Measurements from ENCODE around the gene NOP9.

The NOP9 gene

GRCh38 chr14:24321212-24321975, 21.7 kb downstream of the NOP9 start:
- Histone ChIP-seq H3K36me3 (ENCODE audit: control insufficient read depth, insufficient read depth, low read length) (no peaks in the 10 kb centered on the region), H3K4me2 (ENCODE audit: low read length) (no peak overlapping the region)
- no peak for TF ChIP-seq CTCF (IDR thresholded peaks at IDR 0.05)

DNA sequence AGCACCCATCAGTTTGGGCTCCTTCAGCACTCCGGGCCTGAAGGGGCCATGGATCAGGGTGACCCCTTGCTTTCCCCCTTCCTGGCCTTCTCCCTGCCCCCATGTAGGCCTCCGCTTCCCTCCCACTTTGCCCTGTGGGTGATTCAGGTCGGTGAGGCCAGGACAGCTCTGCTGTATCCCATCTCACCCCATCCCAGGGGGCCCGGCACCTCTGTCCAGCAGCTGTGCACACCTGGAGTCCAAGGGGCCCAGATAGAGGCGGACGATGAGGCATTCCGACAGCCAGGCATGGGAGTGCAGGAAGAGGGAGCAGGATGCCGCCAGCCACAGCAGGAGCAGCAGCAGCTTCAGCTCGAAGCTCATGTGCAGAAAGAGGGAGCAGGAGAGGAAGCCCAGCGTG, 23.0 kb downstream of the NOP9 start:
- no peaks in the 10 kb centered on the region for H3K4me1 ChIP-seq
- no peaks in the 10 kb centered on the region for H3K27me3 ChIP-seq (ENCODE audit: control insufficient read depth, insufficient read depth, low read length)
- H3K4me2 ChIP-seq (ENCODE audit: low read length): no peak overlapping the region
- TF ChIP-seq CTCF (IDR thresholded peaks at IDR 0.05): no peak
- no peak overlapping the region for H3K9ac ChIP-seq
- no peak overlapping the region for H2AFZ ChIP-seq
- no peak overlapping the region for H3K27ac ChIP-seq
- H3K79me2 ChIP-seq: no peaks in the 10 kb centered on the region
- no peaks in the 10 kb centered on the region for H3K9me3 ChIP-seq (ENCODE audit: control insufficient read depth, low read length)
- H3K4me3 ChIP-seq (ENCODE audit: low read depth, low read length): no peak overlapping the region
- H3K36me3 ChIP-seq (ENCODE audit: control insufficient read depth, insufficient read depth, low read length): no peaks in the 10 kb centered on the region

More at GRCh38 chr14:24321212-24321975, 21.7 kb downstream of the NOP9 start:
- no peaks in the 10 kb centered on the region for H3K9me3 ChIP-seq (ENCODE audit: control insufficient read depth, low read length)
- no peaks in the 10 kb centered on the region for H3K27me3 ChIP-seq (ENCODE audit: control insufficient read depth, insufficient read depth, low read length)
- no peak overlapping the region for H3K9ac ChIP-seq
- H2AFZ ChIP-seq: no peak overlapping the region
- H3K27ac ChIP-seq: no peak overlapping the region
- no peaks in the 10 kb centered on the region for H3K79me2 ChIP-seq
- H3K4me3 ChIP-seq (ENCODE audit: low read depth, low read length): no peak overlapping the region
- no peaks in the 10 kb centered on the region for H3K4me1 ChIP-seq

DNA sequence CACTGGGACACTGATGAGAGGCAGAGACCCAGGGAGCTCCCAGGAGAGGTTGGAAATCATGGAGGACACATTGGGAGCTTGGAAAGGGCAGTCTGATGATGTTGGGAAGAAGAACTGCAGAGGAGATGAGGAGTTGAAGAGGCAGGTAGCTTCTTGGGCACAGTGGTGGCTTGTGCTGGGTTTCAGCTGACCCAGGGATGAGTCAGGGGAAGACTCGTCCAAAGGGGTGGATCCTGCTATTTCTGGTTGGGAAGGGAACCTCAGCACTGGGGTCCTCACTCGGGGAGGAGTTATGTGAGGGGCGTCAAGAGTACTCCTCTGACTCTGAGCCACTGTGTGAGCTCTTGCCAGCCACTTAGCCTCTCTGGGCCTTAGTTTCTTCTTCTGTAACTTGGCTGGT, 23.7 kb downstream of the NOP9 start:
- H3K4me1 ChIP-seq: no peaks in the 10 kb centered on the region
- no peak overlapping the region for H3K9ac ChIP-seq
- no peaks in the 10 kb centered on the region for H3K36me3 ChIP-seq (ENCODE audit: control insufficient read depth, insufficient read depth, low read length)
- no peak for TF ChIP-seq CTCF (IDR thresholded peaks at IDR 0.05)
- H3K4me3 ChIP-seq (ENCODE audit: low read depth, low read length): no peak overlapping the region
- no peak overlapping the region for H2AFZ ChIP-seq
- no peaks in the 10 kb centered on the region for H3K27me3 ChIP-seq (ENCODE audit: control insufficient read depth, insufficient read depth, low read length)
- no peaks in the 10 kb centered on the region for H3K9me3 ChIP-seq (ENCODE audit: control insufficient read depth, low read length)
- no peak overlapping the region for H3K27ac ChIP-seq
- no peak overlapping the region for H3K4me2 ChIP-seq (ENCODE audit: low read length)
- H3K79me2 ChIP-seq: no peaks in the 10 kb centered on the region

DNA sequence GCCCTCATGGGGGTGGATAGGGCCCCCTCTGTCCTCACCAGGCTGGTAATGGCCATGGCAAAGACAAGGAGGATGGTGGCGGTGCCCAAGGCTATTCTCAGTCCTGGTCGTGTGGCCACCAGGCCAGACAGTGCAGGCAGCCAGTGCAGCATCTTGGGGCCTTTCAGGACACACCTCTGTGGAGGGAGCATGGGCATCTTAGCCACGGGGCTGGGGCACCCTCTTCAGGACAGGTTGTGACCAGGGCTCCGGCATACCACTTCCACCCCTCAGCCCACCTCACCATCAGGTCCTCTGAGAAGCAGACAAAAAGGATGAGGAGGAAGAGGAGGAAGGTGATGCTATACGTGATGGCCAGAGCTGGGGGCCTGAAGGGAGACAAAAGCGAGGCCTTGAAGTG, 24.4 kb downstream of the NOP9 start:
- TF ChIP-seq CTCF (IDR thresholded peaks at IDR 0.05): no peak
- H3K4me1 ChIP-seq: no peaks in the 10 kb centered on the region

GRCh38 chr14:24325041-24325530, 25.4 kb downstream of the NOP9 start:
- H3K27me3 ChIP-seq (ENCODE audit: control insufficient read depth, insufficient read depth, low read length): no peaks in the 10 kb centered on the region
- H2AFZ ChIP-seq: no peak overlapping the region
- no peaks in the 10 kb centered on the region for H3K79me2 ChIP-seq
- no peak overlapping the region for H3K9ac ChIP-seq
- no peak overlapping the region for H3K4me3 ChIP-seq (ENCODE audit: low read depth, low read length)
- no peak for TF ChIP-seq CTCF (IDR thresholded peaks at IDR 0.05)
- H3K9me3 ChIP-seq (ENCODE audit: control insufficient read depth, low read length): no peaks in the 10 kb centered on the region
- H3K4me1 ChIP-seq: no peaks in the 10 kb centered on the region
- no peak overlapping the region for H3K4me2 ChIP-seq (ENCODE audit: low read length)
- no peaks in the 10 kb centered on the region for H3K36me3 ChIP-seq (ENCODE audit: control insufficient read depth, insufficient read depth, low read length)
- H3K27ac ChIP-seq: no peak overlapping the region

More for the DNA sequence above, 24.4 kb downstream of the NOP9 start:
- Histone ChIP-seq H3K27ac (no peak overlapping the region), H3K4me2 (ENCODE audit: low read length) (no peak overlapping the region), H3K4me3 (ENCODE audit: low read depth, low read length) (no peak overlapping the region), H3K79me2 (no peaks in the 10 kb centered on the region), H3K9ac (no peak overlapping the region), H3K9me3 (ENCODE audit: control insufficient read depth, low read length) (no peaks in the 10 kb centered on the region), H2AFZ (no peak overlapping the region), H3K36me3 (ENCODE audit: control insufficient read depth, insufficient read depth, low read length) (no peaks in the 10 kb centered on the region), H3K27me3 (ENCODE audit: control insufficient read depth, insufficient read depth, low read length) (no peaks in the 10 kb centered on the region)
